K562 (cell line): ENCODE data around the gene ALOXE3. TPM values are rescaled to one million over a fixed set of nuclear protein-coding genes. Genes with fewer than 3 reads are reported as not detected.
A peak's percentile ranks its signal among the peaks of the same experiment; 100 is the strongest.

ENCODE experiments used
- ATAC-seq: fragments of 200-7000 bp; cut with Tn5 transposase; 3 replicates; pipeline ENCODE4 v1.9.1; 2020; ENCODE audit warnings: moderate library complexity
- BruUV-seq: library from RNA; stranded (reverse); fragments of 400-500 nt; replicated peaks from 2 replicates; lab custom pipeline; 2021; lab: Mats Ljungman, UMichigan
- CTCF ChIA-PET: fragments of 300-600 bp; formaldehyde crosslinking; extraction: SDS; loops from one replicate; lab custom pipeline; 2021; ENCODE audit warnings: low intra/inter-chr PET ratio; lab: Yijun Ruan, JAX
- POLR2A ChIA-PET: fragments of 300-600, 350-650 bp; sonication (Branson Sonifier 250); formaldehyde crosslinking; extraction: SDS; loops from one replicate; lab custom pipeline; 2021; ENCODE audit warnings: antibody characterized with exemption, inconsistent platforms; lab: Yijun Ruan, JAX
- DNase-seq, 4 experiments: peaks; one replicate each; pipeline versions ENCODE4 v3.0.0 to v3.0.0-alpha.2; 2011 to 2018; ENCODE audit warnings: low spot score in 3 of 4, mixed read lengths in 3 of 4; ENCODE audit errors: extremely low read depth in 1 of 4
- FAIRE-seq: peaks from 2 replicates; lab custom pipeline; 2011; peaks lifted over from hg19 to GRCh38; lab: Jason Lieb, UNC
- H2AFZ ChIP-seq: 2 replicates; pipeline ENCODE4 v1.6.0; 2011; ENCODE audit warnings: low read depth, low read length, control low read depth, inconsistent platforms
- H3K27ac ChIP-seq: fragments of 200-600 bp; 3 replicates; pipeline ENCODE4 v1.8.0; 2011; ENCODE audit warnings: low read depth, mild to moderate bottlenecking, control low read depth, inconsistent platforms, low read length, moderate library complexity, mixed read lengths; ENCODE audit errors: extremely low read depth
- H3K27me3 ChIP-seq, 2 experiments: fragments of 300-600 bp in 1 of 2; 2 replicates in 1 of 2; 3 replicates in 1 of 2; pipeline versions ENCODE4 v1.6.0 to v1.8.0; 2011; ENCODE audit warnings: inconsistent platforms in 2 of 2, low read length in 2 of 2, mild to moderate bottlenecking in 1 of 2, mixed read lengths in 1 of 2, moderate library complexity in 1 of 2; ENCODE audit not compliant: control insufficient read depth in 2 of 2, insufficient read depth in 2 of 2
- H3K36me3 ChIP-seq: fragments of 300-600 bp; 3 replicates; pipeline ENCODE4 v1.8.0; 2011; ENCODE audit warnings: mild to moderate bottlenecking, low read length, inconsistent platforms; ENCODE audit not compliant: control insufficient read depth, insufficient read depth
- H3K4me1 ChIP-seq, 2 experiments: fragments of 200-600 bp in 1 of 2; replicated peaks in 1 of 2; 2 replicates in 1 of 2; 3 replicates in 1 of 2; pipeline versions ENCODE4 v1.5.1 to v1.8.0; 2011; ENCODE audit warnings: inconsistent platforms in 2 of 2, low read length in 2 of 2, mild to moderate bottlenecking in 1 of 2, mixed read lengths in 1 of 2, moderate library complexity in 1 of 2; ENCODE audit not compliant: control insufficient read depth in 2 of 2, insufficient read depth in 2 of 2
- H3K4me2 ChIP-seq: 2 replicates; pipeline ENCODE4 v1.6.1; 2011; ENCODE audit warnings: low read length, control low read depth, inconsistent platforms, mixed read lengths; ENCODE audit not compliant: insufficient read depth
- H3K4me3 ChIP-seq: fragments of 200-600 bp; sonication (generic), shearing (Covaris generic); 2 replicates; pipeline ENCODE4 v1.5.1; 2016; ENCODE audit warnings: control low read depth, inconsistent platforms
- H3K79me2 ChIP-seq: fragments of 200-600 bp; 3 replicates; pipeline ENCODE4 v1.8.0; 2011; ENCODE audit warnings: low read length, inconsistent platforms; ENCODE audit not compliant: control insufficient read depth, insufficient read depth
- H3K9ac ChIP-seq, 2 experiments: 2 replicates each; pipeline versions ENCODE4 v1.6.0 to v1.6.1; 2011; ENCODE audit warnings: low read depth in 2 of 2, low read length in 2 of 2, control low read depth in 1 of 2, inconsistent platforms in 1 of 2, mild to moderate bottlenecking in 1 of 2, mixed read lengths in 1 of 2; ENCODE audit not compliant: insufficient read depth in 1 of 2
- H3K9me1 ChIP-seq: one replicate; pipeline ENCODE4 v1.6.0; 2011; ENCODE audit warnings: inconsistent platforms, mild to moderate bottlenecking, low read length, moderate library complexity; ENCODE audit not compliant: control insufficient read depth, insufficient read depth
- H3K9me3 ChIP-seq: replicated peaks from 2 replicates; pipeline ENCODE4 v1.5.1; 2011; ENCODE audit warnings: low read depth, low read length, inconsistent platforms; ENCODE audit not compliant: control insufficient read depth, insufficient read depth
- H4K20me1 ChIP-seq: replicated peaks from 2 replicates; pipeline ENCODE4 v1.6.1; 2011; ENCODE audit warnings: low read length, inconsistent platforms, mixed read lengths; ENCODE audit not compliant: control insufficient read depth, insufficient read depth
- CEBPB ChIP-seq: fragments of 450-650 bp; IDR thresholded peaks from 2 replicates; pipeline ENCODE4 v1.6.1; 2016; ENCODE audit warnings: missing genetic modification characterization, missing compliant biosample characterization
- FOXK1 ChIP-seq: sonication (generic); formaldehyde crosslinking; IDR thresholded peaks from 2 replicates; pipeline ENCODE4 v1.8.0; 2022; ENCODE audit warnings: missing genetic modification reagents, mild to moderate bottlenecking, borderline replicate concordance
- NR2C2 ChIP-seq, 2 experiments: fragments of 200-800 bp in 1 of 2; sonication (Bioruptor generic) in 1 of 2; sonication (generic) in 1 of 2; formaldehyde crosslinking in 1 of 2; IDR thresholded peaks; 2 replicates each; pipeline versions ENCODE4 v1.6.1 to v1.8.0; 2016 to 2022; ENCODE audit warnings: mild to moderate bottlenecking in 1 of 2, missing compliant biosample characterization in 1 of 2, missing genetic modification characterization in 1 of 2, missing genetic modification reagents in 1 of 2
- PTTG1 ChIP-seq: fragments of 450-650 bp; IDR thresholded peaks from 2 replicates; pipeline ENCODE4 v1.6.1; 2016; ENCODE audit warnings: low read depth, mild to moderate bottlenecking, missing genetic modification characterization, missing compliant biosample characterization
- WGBS: fragments of 100-300 bp; shearing (Covaris generic); methylation state at CpG from one replicate; pipeline ENCODE4 v1.1.6; 2016; ENCODE audit warnings: low coverage, mixed read lengths; ENCODE audit not compliant: insufficient coverage; ENCODE audit errors: missing lambda C conversion rate; 5-methylcytosine and 5-hydroxymethylcytosine counted together
- in situ Hi-C: fragments of 300-500 bp; cut with MboI; formaldehyde crosslinking; loops from 4 replicates; pipeline ENCODE4 v1.15.0; 2018; ENCODE audit warnings: inconsistent platforms, mixed read lengths
- intact Hi-C: fragments of 100-400 bp; cut with micrococcal nuclease; formaldehyde crosslinking; loops from 2 replicates; pipeline ENCODE4 v1.14.2; 2022
- polyA plus RNA-seq, 8 experiments: library from polyadenylated mRNA; depleted of rRNA in 4 of 8; stranded (reverse) in 5 of 8; unstranded in 3 of 8; fragments of >200 nt; fragmentation: Nextera tagmentation in 2 of 8; fragmentation: Illumina TruSeq in 1 of 8; extraction: Ambion mirVana in 2 of 8; extraction: Trizol in 1 of 8; gene quantifications; 2 replicates each; pipeline versions ENCODE4 v1.2.1 to v1.2.3, GENCODE V29; 2011 to 2014; ENCODE audit warnings: inconsistent platforms in 1 of 8, missing spikeins in 1 of 8
- total RNA-seq, 7 experiments: library from RNA; depleted of rRNA in 6 of 7; stranded (reverse); fragments of >200 nt in 6 of 7; fragmentation: Illumina TruSeq in 2 of 7; extraction: Trizol in 2 of 7; gene quantifications; 2 replicates each; pipeline versions ENCODE4 v1.2.1 to v1.2.3, GENCODE V29; 2011 to 2021; ENCODE audit warnings: low replicate concordance in 1 of 7

Gene ALOXE3
- total and polyA plus RNA-seq, 9 of the 15 experiments (the other 6 are each of a cell fraction or from before 2014, with no cell fraction given), result 0.04 TPM; not detected in 8

- Histone ChIP-seq H3K4me2 (no peak overlapping the region), H3K9me3 (no peaks in the 10 kb centered on the region), H4K20me1 (no peaks in the 10 kb centered on the region), H3K4me3 (no peak overlapping the region), H3K9ac (no peak overlapping the region), H3K27me3 (peaks cover 0 to 15% of the 10 kb centered on the region in 2 experiments; a peak in 1 of 5 replicates), H3K36me3 (no peaks in the 10 kb centered on the region), H3K79me2 (no peaks in the 10 kb centered on the region), H3K4me1 (peaks cover 5 to 32% of the 10 kb centered on the region in 2 experiments; a peak in 3 of 5 replicates), H2AFZ (no peak overlapping the region), H3K9me1 (no peaks in the 10 kb centered on the region), H3K27ac (no peak overlapping the region)
- in situ Hi-C loops (loop anchor here (25.0 kb wide), 2 partner anchors 718 to 918 kb away; partner anchors contain the start of gene MFSD6L), intact Hi-C loops (no loop called here)
- WGBS, result 8% methylated on average over 6 of the region's 9 CpGs
- TF ChIP-seq CEBPB (0 out of 2 replicates have a peak, but pooled peaks have one; percentile 18), PTTG1 (tag) (no peak), FOXK1 (CRISPR knock-in tag) (no peak), NR2C2 (CRISPR knock-in tag; IDR thresholded peaks at IDR 0.05) (no peak), NR2C2 (tag; IDR thresholded peaks at IDR 0.05) (peak; percentile 16; the same call in 1 of the 2 replicates)
- FAIRE-seq (no peak), ATAC-seq (no peak), DNase-seq (no peak)
- ChIA-PET CTCF (no interaction called here), POLR2A (interaction anchor here (0.6 to 0.7 kb wide), 2 partner anchors 62 to 655 kb away, joined by 3 read pairs; no protein-coding TSS in a partner anchor)
- BruUV-seq, result no TSS peak
Measured at GRCh38 chr17:8068736-8069586, 49.4 kb downstream of the ALOXE3 start.
